ENCODE results near the gene REM2. TPM values are rescaled to one million over a fixed set of nuclear protein-coding genes. Genes with fewer than 3 reads are reported as not detected.

REM2 gene
- total and polyA plus RNA-seq, 2 of the 4 experiments (the other 2 are of a cell fraction), result under 0.01 to 0.07 TPM

DNA sequence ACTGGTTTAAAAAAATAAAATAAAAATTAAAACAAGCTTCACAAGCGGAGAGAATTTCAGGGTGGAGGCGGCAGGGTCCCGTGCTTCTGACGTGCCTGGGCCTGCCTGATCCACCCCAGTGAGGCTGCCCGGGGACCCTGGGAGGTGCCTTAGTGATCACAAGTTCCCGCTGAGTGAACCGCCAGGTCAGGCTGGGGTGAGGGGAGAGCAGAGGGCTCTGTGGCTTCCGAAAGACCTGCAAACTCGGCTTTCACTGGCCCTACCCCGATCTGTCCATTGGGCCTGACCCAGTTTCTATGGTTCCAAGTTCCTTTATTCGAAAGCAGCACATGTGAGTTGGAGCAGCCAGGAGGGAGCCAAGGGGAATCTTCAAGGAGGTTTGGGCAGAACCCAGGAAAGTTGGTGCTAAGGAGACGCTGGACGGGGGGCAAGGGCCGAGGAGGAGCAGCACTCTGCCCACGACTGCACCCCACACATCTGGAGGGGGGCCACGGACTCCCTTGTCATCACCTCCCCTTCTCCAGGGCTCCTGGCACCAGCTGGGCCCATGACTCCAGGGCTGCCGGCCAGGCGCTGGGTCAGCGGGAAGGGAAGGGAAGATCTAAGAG, 33.7 kb upstream of the REM2 start:
- ATAC-seq (ENCODE audit: low read depth), result no peak
- Histone ChIP-seq H3K18ac (ENCODE audit: low read depth, low read length) (peak overlapping the region; percentile 74), H4K20me1 (ENCODE audit: insufficient read depth, low read length) (peaks cover 22% of the 10 kb centered on the region; the same call in 1 of the 2 replicates), H3K9me1 (ENCODE audit: insufficient read depth, low read length) (peaks cover 31% of the 10 kb centered on the region), H2AK5ac (ENCODE audit: low read depth, low read length) (peak overlapping the region; percentile 76), H3K23ac (ENCODE audit: low read depth, low read length) (peak overlapping the region; percentile 79), H3K4me2 (ENCODE audit: low read depth, low read length) (no peak overlapping the region; the same call in 1 of the 2 replicates), H4K5ac (ENCODE audit: low read depth, low read length) (peak overlapping the region; percentile 92), H2AK9ac (replicated peaks; ENCODE audit: low read depth, low read length, poor library complexity) (peak overlapping the region; percentile 95), H3K9me3 (ENCODE audit: control insufficient read depth, insufficient read depth, low read length) (no peaks in the 10 kb centered on the region), H3K4me3 (ENCODE audit: insufficient read depth, low read depth, low read length) (no peak overlapping the region), H2AFZ (replicated peaks; ENCODE audit: low read length, poor library complexity) (peak overlapping the region; percentile 25), H3K4ac (ENCODE audit: low read depth, low read length) (peak overlapping the region; percentile 96), H3K9ac (ENCODE audit: low read depth, low read length) (peak overlapping the region; percentile 35; the same call in 1 of the 2 replicates), H2BK15ac (ENCODE audit: low read depth, low read length) (peak overlapping the region; percentile 93; the same call in 2 of the 3 replicates), H3K79me1 (ENCODE audit: low read depth in 1 of 2, low read length in 2 of 2) (peaks cover 10 to 59% of the 10 kb centered on the region in 2 experiments; a peak in 3 of 4 replicates), H3K27ac (ENCODE audit: insufficient read depth, low read length) (peak overlapping the region; percentile 96), H3K27me3 (ENCODE audit: control insufficient read depth, insufficient read depth, low read length) (no peaks in the 10 kb centered on the region), H3K14ac (replicated peaks; ENCODE audit: low read depth, low read length) (peak overlapping the region; percentile 92), H3K36me3 (ENCODE audit: control insufficient read depth, insufficient read depth, low read length) (peaks cover 27% of the 10 kb centered on the region), H2BK5ac (ENCODE audit: low read depth, low read length, poor library complexity, severe bottlenecking) (peak overlapping the region; percentile 88), H3K4me1 (ENCODE audit: control insufficient read depth, insufficient read depth, low read length) (peaks cover 55% of the 10 kb centered on the region), H2BK20ac (ENCODE audit: low read depth, low read length) (peak overlapping the region; percentile 88), H3K56ac (ENCODE audit: extremely low read depth, insufficient read depth, low read length) (peak overlapping the region; percentile 43; the same call in 1 of the 2 replicates), H4K8ac (ENCODE audit: low read depth in 2 of 2, low read length in 2 of 2) (peak overlapping the region; percentile 65 to 83), H2BK120ac (ENCODE audit: low read depth, low read length) (peak overlapping the region; percentile 96), H4K91ac (ENCODE audit: insufficient read depth, low read depth, low read length) (peak overlapping the region; percentile 89)
- BruUV-seq (replicated peaks), result no TSS peak
- no peak for DNase-seq
- ChIA-PET POLR2A (ENCODE audit: unreplicated experiment) (interaction anchor here (2.5 kb wide), 1 partner anchor 11 kb away, joined by 20 read pairs; no protein-coding TSS in a partner anchor), CTCF (interaction anchor here (0.8 to 6.8 kb wide), 3 partner anchors 19 to 26 kb away, joined by 3 to 60 read pairs (median 3); partner anchors contain the start of gene LRP10)
- in situ Hi-C loops (cut with MboI; ENCODE audit: low sequenced_read_pairs) (loop anchor here (10.0 kb wide), 1 partner anchor 265 kb away; the partner anchor contains the start of gene DAD1), intact Hi-C loops (cut with micrococcal nuclease) (no loop called here), dilution Hi-C loops (cut with HindIII; ENCODE audit: low sequenced_read_pairs, unreplicated experiment) (no loop called here)
- TF ChIP-seq BHLHE40 (IDR thresholded peaks at IDR 0.05; ENCODE audit: low read depth, low read length) (peak; percentile 62), RAD21 (IDR thresholded peaks at IDR 0.05; ENCODE audit: low read length) (no peak)
- no CpG with 5 or more reads among the region's 19 CpGs for WGBS, 2 experiments (ENCODE audit: extremely low coverage in 2 of 2, insufficient read length in 1 of 2)
